Measurements from ENCODE around the gene MORN2.

GRCh38 chr2:38830526-38831159 lies 45.1 kb upstream of the MORN2 start:
- no peak for TF ChIP-seq POLR2AphosphoS5 (IDR thresholded peaks at IDR 0.05; ENCODE audit: low read depth, low read length)
- TF ChIP-seq NR2F6 (IDR thresholded peaks at IDR 0.05) = no peak
- TF ChIP-seq NR2F6 (CRISPR knock-in tag; IDR thresholded peaks at IDR 0.05) = no peak
- no peak for TF ChIP-seq SKIL (CRISPR knock-in tag; IDR thresholded peaks at IDR 0.05; ENCODE audit: borderline replicate concordance)
- TF ChIP-seq ARHGAP35 (CRISPR knock-in tag; IDR thresholded peaks at IDR 0.05; ENCODE audit: borderline replicate concordance) = no peak
- no peak for TF ChIP-seq MEIS1 (CRISPR knock-in tag; IDR thresholded peaks at IDR 0.05; ENCODE audit: borderline replicate concordance)
- TF ChIP-seq SALL2 (CRISPR knock-in tag; IDR thresholded peaks at IDR 0.05) = no peak
- no peak for TF ChIP-seq CTCF (CRISPR knock-in tag; IDR thresholded peaks at IDR 0.05)
- no peak for TF ChIP-seq SIN3A (IDR thresholded peaks at IDR 0.05; ENCODE audit: borderline replicate concordance, low read depth, low read length)
- TF ChIP-seq POLR2A (IDR thresholded peaks at IDR 0.05; ENCODE audit: insufficient read depth in 1 of 2, low read depth in 2 of 2, low read length in 2 of 2) = no peak
- no peak for TF ChIP-seq CHD4 (IDR thresholded peaks at IDR 0.05; ENCODE audit: borderline replicate concordance, low read length)
- TF ChIP-seq TARDBP (CRISPR knock-in tag; IDR thresholded peaks at IDR 0.05) = no peak
- TF ChIP-seq PATZ1 (CRISPR knock-in tag; IDR thresholded peaks at IDR 0.05) = no peak
